CD14-positive monocyte (primary cell): ENCODE data around the gene NPAS4. TPM values are rescaled to one million over a fixed set of nuclear protein-coding genes. Genes with fewer than 3 reads are reported as not detected.

Experiments
- DNase-seq, 3 donors: peaks; one replicate each; pipeline ENCODE4 v3.0.0-alpha.2; 2011 to 2022
- H2AFZ ChIP-seq: 2 replicates; pipeline ENCODE4 v1.6.0; 2012; ENCODE audit warnings: mild to moderate bottlenecking, low read depth, low read length, inconsistent platforms; ENCODE audit not compliant: insufficient read depth, poor library complexity, severe bottlenecking
- H3K27ac ChIP-seq, 2 donors: 1 replicate in 1 of 2; 2 replicates in 1 of 2; pipeline ENCODE4 v1.5.1; 2012 to 2013; ENCODE audit warnings: low read length in 2 of 2, control low read depth in 1 of 2, inconsistent platforms in 1 of 2, low read depth in 1 of 2, mild to moderate bottlenecking in 1 of 2
- H3K27me3 ChIP-seq, 2 donors: one replicate each; pipeline versions ENCODE4 v1.6.0 to v1.6.1; 2011 to 2013; ENCODE audit warnings: low read length in 2 of 2; ENCODE audit not compliant: control insufficient read depth in 2 of 2, insufficient read depth in 2 of 2
- H3K36me3 ChIP-seq, 2 donors: replicated peaks in 1 of 2; 1 replicate in 1 of 2; 2 replicates in 1 of 2; pipeline versions ENCODE4 v1.5.1 to v1.6.1; 2012 to 2013; ENCODE audit warnings: low read length in 2 of 2, control low read depth in 1 of 2, inconsistent platforms in 1 of 2, mild to moderate bottlenecking in 1 of 2; ENCODE audit not compliant: insufficient read depth in 2 of 2, control insufficient read depth in 1 of 2
- H3K4me1 ChIP-seq, 2 donors: 1 replicate in 1 of 2; 2 replicates in 1 of 2; pipeline versions ENCODE4 v1.5.1 to v1.6.1; 2012 to 2013; ENCODE audit warnings: low read length in 2 of 2, control low read depth in 1 of 2, inconsistent platforms in 1 of 2, mild to moderate bottlenecking in 1 of 2, moderate library complexity in 1 of 2; ENCODE audit not compliant: insufficient read depth in 2 of 2, control insufficient read depth in 1 of 2
- H3K4me2 ChIP-seq: replicated peaks from 2 replicates; pipeline ENCODE3; 2012; ENCODE audit warnings: low read length, moderate library complexity, mild to moderate bottlenecking; ENCODE audit not compliant: poor library complexity, severe bottlenecking; ENCODE audit errors: extremely low read depth
- H3K4me3 ChIP-seq, 3 experiments: fragments of 200-600 bp in 1 of 3; sonication (generic) in 1 of 3; replicated peaks in 1 of 3; 1 replicate in 2 of 3; 2 replicates in 1 of 3; pipeline ENCODE4 v1.5.1; 2011 to 2013; ENCODE audit warnings: low read length in 3 of 3, mild to moderate bottlenecking in 3 of 3, control low read depth in 2 of 3, low read depth in 2 of 3, inconsistent platforms in 1 of 3, moderate library complexity in 1 of 3
- H3K79me2 ChIP-seq: 2 replicates; pipeline ENCODE4 v1.6.0; 2012; ENCODE audit warnings: mild to moderate bottlenecking, control low read depth, inconsistent platforms, low read length, moderate library complexity; ENCODE audit not compliant: insufficient read depth
- H3K9ac ChIP-seq: 2 replicates; pipeline ENCODE4 v1.6.0; 2017; ENCODE audit warnings: low read length, mild to moderate bottlenecking; ENCODE audit not compliant: insufficient read depth, poor library complexity, severe bottlenecking
- H3K9me3 ChIP-seq, 2 donors: replicated peaks in 1 of 2; 1 replicate in 1 of 2; 2 replicates in 1 of 2; pipeline versions ENCODE4 v1.5.1 to v1.6.1; 2012 to 2013; ENCODE audit warnings: low read length in 2 of 2, control low read depth in 1 of 2; ENCODE audit not compliant: control insufficient read depth in 1 of 2, insufficient read depth in 1 of 2
- H4K20me1 ChIP-seq: 2 replicates; pipeline ENCODE4 v1.6.0; 2012; ENCODE audit warnings: mild to moderate bottlenecking, low read length, control low read depth, moderate library complexity; ENCODE audit not compliant: insufficient read depth
- H3K27ac Mint-ChIP-seq, 7 donors: one replicate each; pipeline ENCODE4 v1.8.0; 2020; ENCODE audit warnings: mild to moderate bottlenecking in 7 of 7, mixed read lengths in 7 of 7, moderate library complexity in 6 of 7, inconsistent platforms in 2 of 7
- H3K27me3 Mint-ChIP-seq, 3 donors: one replicate each; pipeline ENCODE4 v1.8.0; 2021 to 2022; ENCODE audit warnings: low read depth in 3 of 3, mild to moderate bottlenecking in 3 of 3, mixed read lengths in 3 of 3, moderate library complexity in 3 of 3, inconsistent platforms in 1 of 3
- H3K36me3 Mint-ChIP-seq, 2 donors: one replicate each; pipeline ENCODE4 v1.8.0; 2020; ENCODE audit warnings: mixed read lengths in 2 of 2, inconsistent platforms in 1 of 2, mild to moderate bottlenecking in 1 of 2
- H3K4me1 Mint-ChIP-seq: one replicate; pipeline ENCODE4 v1.8.0; 2020; ENCODE audit warnings: mild to moderate bottlenecking, mixed read lengths
- H3K4me3 Mint-ChIP-seq, 2 donors: one replicate each; pipeline ENCODE4 v1.8.0; 2020; ENCODE audit warnings: mild to moderate bottlenecking in 2 of 2, mixed read lengths in 2 of 2, moderate library complexity in 1 of 2
- H3K9me3 Mint-ChIP-seq, 7 donors: one replicate each; pipeline ENCODE4 v1.8.0; 2020 to 2022; ENCODE audit warnings: mixed read lengths in 7 of 7, mild to moderate bottlenecking in 6 of 7, moderate library complexity in 6 of 7, inconsistent platforms in 2 of 7
- CTCF ChIP-seq: fragments of 200-600 bp; IDR thresholded peaks from one replicate; pipeline ENCODE4 v1.8.0; 2022; ENCODE audit warnings: antibody characterized with exemption, mild to moderate bottlenecking
- WGBS: methylation state at CpG from one replicate; pipeline ENCODE4 v1.1.5; 2013; ENCODE audit warnings: missing lambda C conversion rate; ENCODE audit not compliant: insufficient coverage; 5-methylcytosine and 5-hydroxymethylcytosine counted together
- intact Hi-C, 2 donors: fragments of 100-400 bp; cut with micrococcal nuclease; formaldehyde crosslinking; loops; one replicate each; pipeline versions ENCODE4 v1.15.0 to v1.15.1; 2023
- polyA plus RNA-seq, 3 donors: library from polyadenylated mRNA; depleted of rRNA in 1 of 3; unstranded in 2 of 3; stranded (reverse) in 1 of 3; fragments of 300-500 nt in 2 of 3; fragments of >200 nt in 1 of 3; fragmentation: Illumina TruSeq in 2 of 3; gene quantifications; 1 replicate in 2 of 3; 2 replicates in 1 of 3; pipeline ENCODE4 v1.2.3, GENCODE V29; 2012 to 2021

NPAS4 gene
- polyA plus RNA-seq, 3 donors: not detected

- no peak for TF ChIP-seq CTCF
These were observed 26.9 kb upstream of the NPAS4 start for GRCh38 chr11:66393954-66394353.

GRCh38 chr11:66407651-66408050 is 13.2 kb upstream of the NPAS4 start:
- Histone ChIP-seq H3K4me2 (no peak overlapping the region), H3K9me3 (no peaks in the 10 kb centered on the region), H3K36me3 (no peaks in the 10 kb centered on the region), H3K4me3 (no peak overlapping the region), H3K79me2 (no peaks in the 10 kb centered on the region), H3K9ac (no peak overlapping the region), H2AFZ (no peak overlapping the region), H3K27me3 (peaks cover 3 to 14% of the 10 kb centered on the region in 2 donors), H3K4me1 (peaks cover 7 to 12% of the 10 kb centered on the region in 2 donors), H4K20me1 (no peaks in the 10 kb centered on the region), H3K27ac (no peak overlapping the region)
- 82% methylated on average over 2 of the region's 5 CpGs for WGBS
- Mint-ChIP-seq H3K4me1 (peaks cover 4% of the 10 kb centered on the region), H3K27me3 (peaks cover 15 to 33% (median 30%) of the 10 kb centered on the region in 3 donors), H3K36me3 (no peaks in the 10 kb centered on the region), H3K4me3 (no peak overlapping the region), H3K9me3 (no peaks in the 10 kb centered on the region), H3K27ac (no peak overlapping the region)
- TF ChIP-seq CTCF: no peak
- intact Hi-C loops: loop anchor here (1.0 to 5.0 kb wide), 4 partner anchors 23 to 425 kb away; no protein-coding TSS in a partner anchor
- no peak for DNase-seq

More at GRCh38 chr11:66393954-66394353, 26.9 kb upstream of the NPAS4 start:
- H4K20me1 ChIP-seq: no peaks in the 10 kb centered on the region
- no peak overlapping the region for H3K4me2 ChIP-seq
- no peaks in the 10 kb centered on the region for H3K36me3 ChIP-seq
- H3K4me3 ChIP-seq: no peak overlapping the region
- no peaks in the 10 kb centered on the region for H3K9me3 ChIP-seq
- intact Hi-C loops: no loop called here
- H3K9ac ChIP-seq: no peak overlapping the region
- H3K4me1 ChIP-seq: no peaks in the 10 kb centered on the region
- H3K4me3 Mint-ChIP-seq: no peak overlapping the region
- no peak overlapping the region for H3K27ac Mint-ChIP-seq
- DNase-seq: no peak
- H2AFZ ChIP-seq: no peak overlapping the region
- no CpG with 5 or more reads among the region's 3 CpGs for WGBS
- no peaks in the 10 kb centered on the region for H3K79me2 ChIP-seq
- H3K27me3 ChIP-seq: no peaks in the 10 kb centered on the region
- peaks cover 13 to 18% (median 13%) of the 10 kb centered on the region in 3 donors for H3K27me3 Mint-ChIP-seq
- peaks cover 0 to 3% (median 0%) of the 10 kb centered on the region in 7 donors for H3K9me3 Mint-ChIP-seq
- no peaks in the 10 kb centered on the region for H3K36me3 Mint-ChIP-seq
- H3K4me1 Mint-ChIP-seq: no peaks in the 10 kb centered on the region
- no peak overlapping the region for H3K27ac ChIP-seq
